ENCODE measurements around the gene CH25H.

The CH25H gene

GRCh38 chr10:89207801-89208551 lies 859 bp upstream of the CH25H start:
- peak overlapping the region; percentile 82 for H3K4me3 ChIP-seq (ENCODE audit: low read length)
- no peak for TF ChIP-seq CTCF (conservative IDR thresholded peaks at IDR 0.05; ENCODE audit: low read length)
- no peak for DNase-seq (ENCODE audit: low read depth)

GRCh38 chr10:89206402-89207180 lies 526 bp downstream of the CH25H start:
- peak overlapping the region; percentile 82 for H3K4me3 ChIP-seq (ENCODE audit: low read length)
- TF ChIP-seq CTCF (conservative IDR thresholded peaks at IDR 0.05; ENCODE audit: low read length) = peak; percentile 19; the same call in 1 of the 2 replicates
- DNase-seq (ENCODE audit: low read depth) = peak; percentile 56

GRCh38 chr10:89204621-89205185 lies 2.4 kb downstream of the CH25H start:
- no peak overlapping the region for H3K4me3 ChIP-seq (ENCODE audit: low read length)
- no peak for DNase-seq (ENCODE audit: low read depth)
- no peak for TF ChIP-seq CTCF (conservative IDR thresholded peaks at IDR 0.05; ENCODE audit: low read length)

GRCh38 chr10:89203237-89203636 lies 3.9 kb downstream of the CH25H start:
- no peak overlapping the region for H3K4me3 ChIP-seq (ENCODE audit: low read length)
- no peak for TF ChIP-seq CTCF (conservative IDR thresholded peaks at IDR 0.05; ENCODE audit: low read length)
- peak; percentile 63 for DNase-seq (ENCODE audit: low read depth)

GRCh38 chr10:89202033-89202425 lies 5.1 kb downstream of the CH25H start:
- no peak overlapping the region for H3K4me3 ChIP-seq (ENCODE audit: low read length)
- no peak for DNase-seq (ENCODE audit: low read depth)
- no peak for TF ChIP-seq CTCF (conservative IDR thresholded peaks at IDR 0.05; ENCODE audit: low read length)

- H3K4me3 ChIP-seq (ENCODE audit: low read length) = no peak overlapping the region
- TF ChIP-seq CTCF (conservative IDR thresholded peaks at IDR 0.05; ENCODE audit: low read length) = no peak
- DNase-seq (ENCODE audit: low read depth) = no peak
These were observed 5.6 kb downstream of the CH25H start for GRCh38 chr10:89201345-89202032.

Data from AG10803 (cell line).